Sciatic nerve (tissue), 2 donors: Measurements from ENCODE around the gene DDX60. TPM values are rescaled to one million over a fixed set of nuclear protein-coding genes. Genes with fewer than 3 reads are reported as not detected.
"Not testable (repeated sequence)": the region's sequence is repeated elsewhere in the genome, so short reads cannot be mapped to it uniquely, and the experiment has no call there.

Experiments
- ATAC-seq: fragments of 200-7000 bp; cut with Tn5 transposase; one replicate; pipeline ENCODE4 v1.9.1; 2020; ENCODE audit warnings: mild to moderate bottlenecking, moderate library complexity
- DNase-seq: peaks from one replicate; pipeline ENCODE4 v3.0.0-alpha.2; 2020; ENCODE audit warnings: low spot score
- intact Hi-C: fragments of 100-400 bp; cut with DNase I; formaldehyde crosslinking; loops from one replicate; pipeline ENCODE4 v1.14.2; 2022
- total RNA-seq: library from RNA; stranded (reverse); fragmentation: NEBNext Ultra II Directional; extraction: Animal tissue kit (Norgen Biotek cat#: 25700); gene quantifications from one replicate; pipeline ENCODE4 v1.2.1, GENCODE V29; 2021
- donor health status: DM: no; HTN: no; CAD: no.
- donor health status: DM: no; HTN: no; CAD: no.

DDX60 gene
- total RNA-seq, 1 donor from 2014 or later = 29.6 TPM

GRCh38 chr4:168306476-168306875 lies 12.1 kb downstream of the DDX60 start:
- ATAC-seq (no peak), DNase-seq (no peak)
- intact Hi-C loops = no loop called here

DNA sequence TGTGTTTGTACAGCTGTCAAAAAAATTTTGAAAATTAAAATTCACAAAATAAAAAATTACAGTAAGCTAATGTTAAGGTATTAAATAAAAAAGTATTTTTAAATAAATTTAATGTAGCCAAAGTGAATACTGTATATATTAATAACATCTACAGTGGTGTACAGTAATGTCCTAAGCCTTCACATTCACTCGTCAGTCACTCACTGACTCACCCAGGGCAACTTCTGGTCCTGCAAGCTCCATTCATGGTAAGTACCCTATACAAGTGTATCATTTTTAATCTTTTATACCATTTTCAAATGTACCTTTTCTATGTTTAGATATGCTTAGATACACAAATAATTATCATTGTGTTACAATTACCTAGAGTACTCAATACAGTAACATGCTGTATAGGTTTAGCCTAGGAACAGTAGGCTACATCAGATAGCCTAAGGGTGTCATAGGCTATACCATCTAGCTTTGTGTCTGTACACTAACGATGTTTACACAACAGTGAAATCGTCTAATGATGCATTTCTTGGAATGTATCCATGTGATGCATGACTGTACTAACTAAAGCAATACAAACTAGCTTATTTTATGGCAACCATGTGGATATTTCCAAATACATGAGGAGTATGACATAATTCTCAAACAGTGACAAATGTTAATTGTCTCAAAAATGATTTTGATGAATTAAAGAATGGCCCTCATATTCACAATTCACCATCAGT lies 13.7 kb downstream of the DDX60 start:
- ATAC-seq = no peak
- no peak for DNase-seq
- intact Hi-C loops = no loop called here

- ATAC-seq, DNase-seq, intact Hi-C loops: not testable (repeated sequence)
These were observed 15.1 kb downstream of the DDX60 start for GRCh38 chr4:168303430-168303829.

- ATAC-seq (no peak), DNase-seq (no peak)
- intact Hi-C loops = no loop called here
These were observed 25.1 kb downstream of the DDX60 start for GRCh38 chr4:168293386-168293975.

DNA sequence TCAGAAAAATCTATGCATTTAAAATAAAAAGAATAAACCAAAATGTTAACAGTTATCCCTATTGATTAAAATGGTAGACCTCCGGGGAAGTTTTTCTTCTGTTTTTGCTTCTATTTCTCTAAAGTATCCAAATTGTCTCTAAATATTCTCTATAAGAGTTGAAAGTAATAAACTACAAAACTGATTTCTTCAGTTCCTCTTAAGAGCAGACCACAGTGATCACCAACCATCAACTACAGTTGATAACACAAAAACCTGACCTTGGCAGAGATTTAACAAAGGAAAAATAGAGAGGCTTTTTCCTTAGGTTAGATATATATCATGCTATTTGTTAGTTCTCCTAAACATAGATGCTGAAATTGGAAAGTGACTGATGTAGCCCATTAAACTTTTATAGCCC lies 27.3 kb downstream of the DDX60 start:
- DNase-seq = no peak
- intact Hi-C loops = no loop called here
- no peak for ATAC-seq

DNA sequence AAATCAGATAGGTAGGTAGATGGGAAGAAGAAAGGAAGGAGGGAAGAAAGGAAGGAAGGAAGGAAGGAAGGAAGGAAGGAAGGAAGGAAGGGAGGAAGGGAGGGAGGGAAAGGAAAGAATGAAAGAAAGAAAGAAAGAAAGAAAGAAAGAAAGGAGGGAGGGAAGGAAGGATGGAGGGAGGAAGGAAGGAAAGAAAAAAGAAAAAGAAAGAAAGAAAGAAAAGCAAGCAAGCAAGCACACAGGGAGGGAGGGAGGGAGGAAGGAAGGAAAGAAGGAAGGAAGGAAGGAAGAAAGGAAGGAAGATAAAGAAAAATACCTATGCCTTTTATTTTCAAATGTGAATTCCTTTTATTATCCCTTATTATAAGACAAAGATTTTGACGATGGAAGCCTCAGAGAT lies 32.7 kb downstream of the DDX60 start:
- not testable (repeated sequence) for ATAC-seq

DNA sequence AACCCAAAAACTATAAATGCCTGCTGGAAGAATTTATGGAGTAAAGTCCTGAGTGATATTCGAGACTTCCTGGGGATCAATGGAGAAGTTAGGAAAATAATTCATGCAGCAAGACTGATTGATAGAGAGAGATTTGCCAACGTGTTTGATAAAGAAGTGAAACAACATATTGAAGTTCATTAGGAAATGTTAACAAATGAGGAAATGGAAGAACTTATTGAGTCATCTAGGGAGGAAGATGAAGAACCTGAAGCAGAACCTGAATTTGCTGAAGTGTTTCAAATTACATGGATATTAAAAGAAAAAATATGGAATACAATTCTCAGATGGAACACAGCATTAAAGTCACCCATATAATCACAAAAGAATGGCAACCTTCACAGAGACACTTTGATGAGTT lies 39.0 kb downstream of the DDX60 start:
- DNase-seq (no peak), ATAC-seq (no peak)
- intact Hi-C loops = no loop called here

More for the DNA sequence above, 32.7 kb downstream of the DDX60 start:
- intact Hi-C loops, DNase-seq: not testable (repeated sequence)

- intact Hi-C loops = no loop called here
- DNase-seq (no peak), ATAC-seq (no peak)
These were observed 42.7 kb downstream of the DDX60 start for GRCh38 chr4:168275836-168276235.

GRCh38 chr4:168274871-168275270 lies 43.7 kb downstream of the DDX60 start:
- intact Hi-C loops = no loop called here
- ATAC-seq (no peak), DNase-seq (no peak)

- ATAC-seq = no peak
These were observed 44.7 kb downstream of the DDX60 start for GRCh38 chr4:168273838-168274237.

DNA sequence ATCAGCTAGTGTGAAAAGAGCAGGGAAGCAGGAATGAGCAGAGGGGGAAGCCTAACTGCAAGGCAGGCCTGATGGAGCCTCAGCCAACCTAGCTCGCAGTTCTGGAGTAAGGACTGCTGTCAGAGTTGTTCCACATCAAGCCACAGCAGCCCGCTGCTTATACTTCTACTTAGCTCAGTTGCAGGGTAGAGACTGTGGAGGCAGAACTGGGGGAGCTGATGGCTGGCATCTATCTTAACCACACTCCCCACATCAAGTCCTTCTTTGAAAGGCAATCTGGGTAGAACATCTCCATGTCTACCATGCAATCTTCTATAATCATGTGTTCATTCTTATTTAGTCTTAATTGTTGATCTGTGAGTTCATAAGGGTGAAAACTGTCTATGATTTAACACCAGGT lies 46.1 kb downstream of the DDX60 start:
- ATAC-seq (no peak), DNase-seq (no peak)
- intact Hi-C loops = no loop called here

More at GRCh38 chr4:168273838-168274237, 44.7 kb downstream of the DDX60 start:
- intact Hi-C loops = no loop called here
- no peak for DNase-seq

DNA sequence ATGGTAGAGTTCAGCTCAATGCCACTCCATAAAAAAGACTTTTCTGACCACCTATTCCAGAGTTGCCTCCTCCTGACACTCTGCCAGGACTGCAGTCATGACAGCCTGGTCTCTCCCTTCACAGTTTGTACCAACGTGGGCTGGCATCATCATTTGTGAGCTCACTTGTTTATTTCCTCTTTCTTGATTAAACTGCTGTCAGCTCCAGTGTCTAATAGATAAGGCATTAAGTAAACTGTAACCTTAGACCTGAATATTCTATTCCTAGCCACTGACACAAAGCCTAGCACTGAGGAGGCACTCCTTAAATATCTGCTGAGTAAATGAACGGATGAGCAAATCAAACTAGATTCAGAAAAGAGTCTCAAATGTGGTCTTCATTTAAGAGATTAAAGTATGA lies 48.7 kb downstream of the DDX60 start:
- intact Hi-C loops = no loop called here
- ATAC-seq (no peak), DNase-seq (no peak)

DNA sequence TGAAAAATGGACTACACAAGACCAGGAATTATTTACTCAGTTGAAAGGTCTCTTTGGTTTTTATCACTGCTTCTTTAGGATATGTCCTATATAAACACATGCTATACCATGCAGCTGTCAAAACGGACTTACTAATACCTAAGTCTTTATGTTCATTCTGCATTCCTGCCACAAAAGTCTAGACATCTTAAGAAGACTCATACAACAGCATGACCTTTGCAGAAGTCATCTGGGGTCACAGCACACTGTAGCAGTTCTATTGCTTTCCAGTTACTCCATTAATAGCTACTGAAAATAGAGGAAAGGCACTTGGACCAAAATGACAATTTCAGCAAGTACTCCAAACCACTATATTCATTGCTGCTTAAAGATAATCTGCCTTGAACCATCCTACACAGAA lies 53.2 kb downstream of the DDX60 start:
- DNase-seq (no peak), ATAC-seq (no peak)
- intact Hi-C loops = no loop called here

- intact Hi-C loops = no loop called here
- DNase-seq = no peak
- ATAC-seq = peak; percentile 15
These were observed 53.6 kb downstream of the DDX60 start for GRCh38 chr4:168264903-168265302.

DNA sequence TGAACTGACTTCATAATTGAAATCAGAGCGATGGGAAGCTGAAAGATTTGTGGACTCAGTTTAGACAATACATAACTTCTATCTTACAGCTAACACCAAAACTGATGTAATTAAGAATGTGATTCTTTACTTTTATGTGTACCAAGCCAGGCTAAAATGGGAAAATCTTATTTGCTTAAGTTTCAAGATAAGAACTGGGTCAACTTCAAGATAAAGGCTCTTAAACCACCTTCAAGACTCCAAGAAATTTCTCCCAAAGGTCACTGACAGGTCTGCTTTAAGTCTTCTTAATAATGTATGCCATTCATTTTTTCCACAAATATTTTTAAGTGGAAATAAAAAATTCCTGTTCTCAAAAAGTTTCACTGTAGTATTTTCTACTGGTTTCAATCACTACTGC lies 55.5 kb downstream of the DDX60 start:
- intact Hi-C loops = no loop called here
- ATAC-seq (no peak), DNase-seq (no peak)

GRCh38 chr4:168259096-168259495 lies 59.5 kb downstream of the DDX60 start:
- intact Hi-C loops = no loop called here
- no peak for DNase-seq
- ATAC-seq = no peak

DNA sequence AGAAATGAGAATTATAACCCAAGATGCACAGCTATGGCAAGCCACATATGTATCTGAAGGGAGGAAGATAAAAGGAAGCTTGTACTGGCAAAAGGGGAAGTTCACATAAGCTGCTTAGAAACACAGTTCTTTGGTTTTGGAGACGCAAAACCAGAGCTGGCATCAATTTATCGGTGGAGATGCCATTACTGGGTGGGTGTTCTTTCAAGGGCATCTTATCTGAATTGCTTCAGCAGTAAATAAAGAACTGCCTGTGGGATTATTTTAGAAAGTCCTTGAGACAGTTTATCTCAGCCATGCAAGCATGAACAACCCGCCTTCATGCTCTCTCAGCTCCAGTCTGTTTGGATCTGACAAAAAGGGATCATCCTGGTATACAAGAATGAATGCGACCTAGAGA lies 60.8 kb downstream of the DDX60 start:
- no peak for ATAC-seq
- DNase-seq = no peak
- intact Hi-C loops = no loop called here

- ATAC-seq = no peak
- DNase-seq = no peak
- intact Hi-C loops = no loop called here
These were observed 70.3 kb downstream of the DDX60 start for GRCh38 chr4:168248176-168248710.

GRCh38 chr4:168247603-168248002 lies 70.9 kb downstream of the DDX60 start:
- intact Hi-C loops = no loop called here
- ATAC-seq (no peak), DNase-seq (no peak)

GRCh38 chr4:168241953-168242352 lies 76.6 kb downstream of the DDX60 start:
- DNase-seq (no peak), ATAC-seq (no peak)
- intact Hi-C loops = no loop called here

GRCh38 chr4:168240821-168241220 lies 77.7 kb downstream of the DDX60 start:
- no peak for DNase-seq
- no peak for ATAC-seq
- intact Hi-C loops = no loop called here
